Vagina (tissue), 2 donors: ENCODE data around the gene NHERF1. TPM values are rescaled to one million over a fixed set of nuclear protein-coding genes. Genes with fewer than 3 reads are reported as not detected.

Source experiments
- DNase-seq, 2 donors: peaks; one replicate each; pipeline ENCODE4 v3.0.0-alpha.2; 2017; ENCODE audit errors: extremely low spot score in 2 of 2
- H3K27ac ChIP-seq: fragments of 200-600 bp; sonication (generic); one replicate; pipeline ENCODE4 v1.5.1; 2019
- H3K27me3 ChIP-seq: fragments of 200-600 bp; sonication (generic); one replicate; pipeline ENCODE4 v1.5.1; 2019
- H3K36me3 ChIP-seq, 2 donors: fragments of 200-600 bp; sonication (generic); one replicate each; pipeline ENCODE4 v1.5.1; 2017 to 2019
- H3K4me1 ChIP-seq: fragments of 200-600 bp; sonication (generic); one replicate; pipeline ENCODE4 v1.5.1; 2019
- H3K4me3 ChIP-seq, 2 donors: fragments of 200-600 bp; sonication (generic); 1 replicate in 1 of 2; 2 replicates in 1 of 2; pipeline ENCODE4 v1.5.1; 2016 to 2019
- H3K9me3 ChIP-seq: fragments of 200-600 bp; sonication (generic); one replicate; pipeline ENCODE4 v1.5.1; 2019
- CTCF ChIP-seq, 3 experiments: fragments of 450-650 bp in 2 of 3; fragments of 200-600 bp in 1 of 3; sonication (generic) in 1 of 3; IDR thresholded peaks; one replicate each; pipeline ENCODE4 v1.5.1; 2017 to 2019; ENCODE audit warnings: antibody characterized with exemption in 3 of 3, mild to moderate bottlenecking in 2 of 3, moderate library complexity in 2 of 3
- POLR2A ChIP-seq, 2 donors: fragments of 450-650 bp; IDR thresholded peaks; one replicate each; pipeline ENCODE4 v1.6.1; 2017; ENCODE audit warnings: antibody characterized with exemption in 2 of 2, mild to moderate bottlenecking in 2 of 2, moderate library complexity in 2 of 2
- POLR2AphosphoS5 ChIP-seq, 2 donors: sonication (generic); formaldehyde crosslinking; IDR thresholded peaks; one replicate each; pipeline ENCODE4 v1.9.0; 2017; ENCODE audit warnings: antibody characterized with exemption in 2 of 2, mild to moderate bottlenecking in 2 of 2, low read depth in 1 of 2; ENCODE audit not compliant: insufficient read depth in 1 of 2
- intact Hi-C: fragments of 100-400 bp; cut with DNase I; formaldehyde crosslinking; loops from one replicate; pipeline ENCODE4 v1.15.1; 2023
- total RNA-seq: library from RNA; depleted of rRNA; stranded (reverse); fragments of >200 nt; gene quantifications from one replicate; pipeline ENCODE4 v1.2.3, GENCODE V29; 2016

Gene NHERF1
- total RNA-seq, 1 donor from 2014 or later = 57.2 TPM

GRCh38 chr17:74728702-74729075, 19.7 kb upstream of the NHERF1 start:
- peaks cover 4% of the 10 kb centered on the region for H3K27me3 ChIP-seq
- no peaks in the 10 kb centered on the region for H3K36me3 ChIP-seq
- H3K27ac ChIP-seq = no peak overlapping the region
- intact Hi-C loops = no loop called here
- H3K9me3 ChIP-seq = no peaks in the 10 kb centered on the region
- no peaks in the 10 kb centered on the region for H3K4me1 ChIP-seq
- DNase-seq = no peak
- TF ChIP-seq POLR2A (IDR thresholded peaks at IDR 0.05) = no peak
- TF ChIP-seq POLR2AphosphoS5 (IDR thresholded peaks at IDR 0.05; ENCODE audit: insufficient read depth in 1 of 2, low read depth in 1 of 2) = no peak
- no peak for TF ChIP-seq CTCF (IDR thresholded peaks at IDR 0.05)
- no peak overlapping the region for H3K4me3 ChIP-seq

- intact Hi-C loops = no loop called here
- Histone ChIP-seq H3K36me3 (no peaks in the 10 kb centered on the region), H3K4me3 (no peak overlapping the region), H3K9me3 (no peaks in the 10 kb centered on the region), H3K27ac (no peak overlapping the region), H3K27me3 (peaks cover 4% of the 10 kb centered on the region), H3K4me1 (no peaks in the 10 kb centered on the region)
- TF ChIP-seq CTCF (IDR thresholded peaks at IDR 0.05) (no peak), POLR2A (IDR thresholded peaks at IDR 0.05) (no peak), POLR2AphosphoS5 (IDR thresholded peaks at IDR 0.05; ENCODE audit: insufficient read depth in 1 of 2, low read depth in 1 of 2) (no peak)
- DNase-seq = no peak
Measured at GRCh38 chr17:74729368-74729767, 19.1 kb upstream of the NHERF1 start.

- Histone ChIP-seq H3K36me3 (no peaks in the 10 kb centered on the region), H3K27me3 (peaks cover 4% of the 10 kb centered on the region), H3K4me3 (no peak overlapping the region), H3K4me1 (no peaks in the 10 kb centered on the region), H3K27ac (no peak overlapping the region), H3K9me3 (no peaks in the 10 kb centered on the region)
- no peak for DNase-seq
- intact Hi-C loops = no loop called here
- TF ChIP-seq CTCF (IDR thresholded peaks at IDR 0.05) = no peak
- TF ChIP-seq POLR2A (IDR thresholded peaks at IDR 0.05) = no peak
- no peak for TF ChIP-seq POLR2AphosphoS5 (IDR thresholded peaks at IDR 0.05; ENCODE audit: insufficient read depth in 1 of 2, low read depth in 1 of 2)
Measured at GRCh38 chr17:74729866-74730265, 18.6 kb upstream of the NHERF1 start.

- H3K27me3 ChIP-seq = peaks cover 4% of the 10 kb centered on the region
- no peaks in the 10 kb centered on the region for H3K9me3 ChIP-seq
- H3K36me3 ChIP-seq = no peaks in the 10 kb centered on the region
- no peak overlapping the region for H3K4me3 ChIP-seq
- no peak overlapping the region for H3K27ac ChIP-seq
- TF ChIP-seq POLR2A (IDR thresholded peaks at IDR 0.05) (no peak), POLR2AphosphoS5 (IDR thresholded peaks at IDR 0.05; ENCODE audit: insufficient read depth in 1 of 2, low read depth in 1 of 2) (no peak), CTCF (IDR thresholded peaks at IDR 0.05) (no peak)
- no peaks in the 10 kb centered on the region for H3K4me1 ChIP-seq
- intact Hi-C loops = no loop called here
- DNase-seq = no peak
Measured at GRCh38 chr17:74730491-74731346, 17.7 kb upstream of the NHERF1 start.

- no peak for DNase-seq
- intact Hi-C loops = no loop called here
- Histone ChIP-seq H3K4me3 (no peak overlapping the region), H3K36me3 (no peaks in the 10 kb centered on the region), H3K9me3 (no peaks in the 10 kb centered on the region), H3K27ac (no peak overlapping the region), H3K27me3 (peaks cover 4% of the 10 kb centered on the region), H3K4me1 (peaks cover 2% of the 10 kb centered on the region)
- TF ChIP-seq CTCF (IDR thresholded peaks at IDR 0.05) = no peak
- TF ChIP-seq POLR2A (IDR thresholded peaks at IDR 0.05) = no peak
- no peak for TF ChIP-seq POLR2AphosphoS5 (IDR thresholded peaks at IDR 0.05; ENCODE audit: insufficient read depth in 1 of 2, low read depth in 1 of 2)
Measured at GRCh38 chr17:74731347-74731605, 17.2 kb upstream of the NHERF1 start.
